Measurements from ENCODE around the gene C1orf21.

C1orf21 gene

GRCh38 chr1:184389446-184389845 lies 2.6 kb downstream of the C1orf21 start:
- peaks cover 29% of the 10 kb centered on the region for H3K4me1 ChIP-seq (ENCODE audit: insufficient read depth, low read length)
- H3K36me3 ChIP-seq (ENCODE audit: insufficient read depth, low read length) = no peaks in the 10 kb centered on the region
- peak overlapping the region; percentile 99 for H3K4me3 ChIP-seq (ENCODE audit: low read length)
- no peak overlapping the region for H2AFZ ChIP-seq (ENCODE audit: low read depth, low read length)
- no peaks in the 10 kb centered on the region for H3K27me3 ChIP-seq (ENCODE audit: insufficient read depth, low read length)
- H3K9me3 ChIP-seq (ENCODE audit: low read length) = no peaks in the 10 kb centered on the region

GRCh38 chr1:184390889-184391288 lies 4.1 kb downstream of the C1orf21 start:
- Histone ChIP-seq H3K36me3 (ENCODE audit: insufficient read depth, low read length) (no peaks in the 10 kb centered on the region), H3K4me1 (ENCODE audit: insufficient read depth, low read length) (peaks cover 16% of the 10 kb centered on the region), H3K27me3 (ENCODE audit: insufficient read depth, low read length) (no peaks in the 10 kb centered on the region), H3K4me3 (ENCODE audit: low read length) (no peak overlapping the region), H2AFZ (ENCODE audit: low read depth, low read length) (no peak overlapping the region), H3K9me3 (ENCODE audit: low read length) (no peaks in the 10 kb centered on the region)

GRCh38 chr1:184392067-184392466 lies 5.2 kb downstream of the C1orf21 start:
- H3K9me3 ChIP-seq (ENCODE audit: low read length) = no peaks in the 10 kb centered on the region
- no peak overlapping the region for H2AFZ ChIP-seq (ENCODE audit: low read depth, low read length)
- H3K27me3 ChIP-seq (ENCODE audit: insufficient read depth, low read length) = no peaks in the 10 kb centered on the region
- H3K4me3 ChIP-seq (ENCODE audit: low read length) = no peak overlapping the region
- H3K36me3 ChIP-seq (ENCODE audit: insufficient read depth, low read length) = no peaks in the 10 kb centered on the region
- H3K4me1 ChIP-seq (ENCODE audit: insufficient read depth, low read length) = peaks cover 16% of the 10 kb centered on the region

- no peaks in the 10 kb centered on the region for H3K27me3 ChIP-seq (ENCODE audit: insufficient read depth, low read length)
- H3K4me3 ChIP-seq (ENCODE audit: low read length) = no peak overlapping the region
- H3K9me3 ChIP-seq (ENCODE audit: low read length) = no peaks in the 10 kb centered on the region
These were observed 6.1 kb downstream of the C1orf21 start for GRCh38 chr1:184392779-184393522.

GRCh38 chr1:184393962-184394361 lies 7.1 kb downstream of the C1orf21 start:
- no peaks in the 10 kb centered on the region for H3K27me3 ChIP-seq (ENCODE audit: insufficient read depth, low read length)
- H3K9me3 ChIP-seq (ENCODE audit: low read length) = no peaks in the 10 kb centered on the region
- H3K36me3 ChIP-seq (ENCODE audit: insufficient read depth, low read length) = no peaks in the 10 kb centered on the region
- no peak overlapping the region for H3K4me3 ChIP-seq (ENCODE audit: low read length)
- H3K4me1 ChIP-seq (ENCODE audit: insufficient read depth, low read length) = peaks cover 11% of the 10 kb centered on the region
- no peak overlapping the region for H2AFZ ChIP-seq (ENCODE audit: low read depth, low read length)

More at GRCh38 chr1:184392779-184393522, 6.1 kb downstream of the C1orf21 start:
- Histone ChIP-seq H3K4me1 (ENCODE audit: insufficient read depth, low read length) (peaks cover 16% of the 10 kb centered on the region), H2AFZ (ENCODE audit: low read depth, low read length) (no peak overlapping the region), H3K36me3 (ENCODE audit: insufficient read depth, low read length) (no peaks in the 10 kb centered on the region)

GRCh38 chr1:184395370-184395769 lies 8.5 kb downstream of the C1orf21 start:
- Histone ChIP-seq H3K27me3 (ENCODE audit: insufficient read depth, low read length) (no peaks in the 10 kb centered on the region), H3K9me3 (ENCODE audit: low read length) (no peaks in the 10 kb centered on the region), H2AFZ (ENCODE audit: low read depth, low read length) (no peak overlapping the region)

GRCh38 chr1:184395937-184396480 lies 9.2 kb downstream of the C1orf21 start:
- H3K4me1 ChIP-seq (ENCODE audit: insufficient read depth, low read length) = no peaks in the 10 kb centered on the region
- no peaks in the 10 kb centered on the region for H3K36me3 ChIP-seq (ENCODE audit: insufficient read depth, low read length)
- H3K9me3 ChIP-seq (ENCODE audit: low read length) = no peaks in the 10 kb centered on the region
- no peaks in the 10 kb centered on the region for H3K27me3 ChIP-seq (ENCODE audit: insufficient read depth, low read length)
- H2AFZ ChIP-seq (ENCODE audit: low read depth, low read length) = no peak overlapping the region
- no peak overlapping the region for H3K4me3 ChIP-seq (ENCODE audit: low read length)

More at GRCh38 chr1:184395370-184395769, 8.5 kb downstream of the C1orf21 start:
- no peaks in the 10 kb centered on the region for H3K4me1 ChIP-seq (ENCODE audit: insufficient read depth, low read length)
- H3K4me3 ChIP-seq (ENCODE audit: low read length) = no peak overlapping the region
- no peaks in the 10 kb centered on the region for H3K36me3 ChIP-seq (ENCODE audit: insufficient read depth, low read length)

GRCh38 chr1:184399192-184399847 lies 12.5 kb downstream of the C1orf21 start:
- H2AFZ ChIP-seq (ENCODE audit: low read depth, low read length) = no peak overlapping the region
- no peaks in the 10 kb centered on the region for H3K4me1 ChIP-seq (ENCODE audit: insufficient read depth, low read length)
- H3K9me3 ChIP-seq (ENCODE audit: low read length) = no peaks in the 10 kb centered on the region
- no peaks in the 10 kb centered on the region for H3K36me3 ChIP-seq (ENCODE audit: insufficient read depth, low read length)
- H3K4me3 ChIP-seq (ENCODE audit: low read length) = no peak overlapping the region
- no peaks in the 10 kb centered on the region for H3K27me3 ChIP-seq (ENCODE audit: insufficient read depth, low read length)

GRCh38 chr1:184403961-184404726 lies 17.3 kb downstream of the C1orf21 start:
- Histone ChIP-seq H3K36me3 (ENCODE audit: insufficient read depth, low read length) (no peaks in the 10 kb centered on the region), H3K27me3 (ENCODE audit: insufficient read depth, low read length) (no peaks in the 10 kb centered on the region), H3K9me3 (ENCODE audit: low read length) (no peaks in the 10 kb centered on the region), H2AFZ (ENCODE audit: low read depth, low read length) (no peak overlapping the region), H3K4me3 (ENCODE audit: low read length) (no peak overlapping the region), H3K4me1 (ENCODE audit: insufficient read depth, low read length) (peaks cover 19% of the 10 kb centered on the region)

- Histone ChIP-seq H3K36me3 (ENCODE audit: insufficient read depth, low read length) (no peaks in the 10 kb centered on the region), H3K4me1 (ENCODE audit: insufficient read depth, low read length) (peaks cover 25% of the 10 kb centered on the region), H3K9me3 (ENCODE audit: low read length) (no peaks in the 10 kb centered on the region), H2AFZ (ENCODE audit: low read depth, low read length) (no peak overlapping the region), H3K27me3 (ENCODE audit: insufficient read depth, low read length) (no peaks in the 10 kb centered on the region), H3K4me3 (ENCODE audit: low read length) (no peak overlapping the region)
These were observed 17.8 kb downstream of the C1orf21 start for GRCh38 chr1:184404727-184405027.

- H2AFZ ChIP-seq (ENCODE audit: low read depth, low read length) = no peak overlapping the region
- H3K9me3 ChIP-seq (ENCODE audit: low read length) = no peaks in the 10 kb centered on the region
- H3K36me3 ChIP-seq (ENCODE audit: insufficient read depth, low read length) = no peaks in the 10 kb centered on the region
- no peak overlapping the region for H3K4me3 ChIP-seq (ENCODE audit: low read length)
- peaks cover 28% of the 10 kb centered on the region for H3K4me1 ChIP-seq (ENCODE audit: insufficient read depth, low read length)
- no peaks in the 10 kb centered on the region for H3K27me3 ChIP-seq (ENCODE audit: insufficient read depth, low read length)
These were observed 18.4 kb downstream of the C1orf21 start for GRCh38 chr1:184405094-184405800.

- Histone ChIP-seq H3K4me3 (ENCODE audit: low read length) (no peak overlapping the region), H3K4me1 (ENCODE audit: insufficient read depth, low read length) (peaks cover 28% of the 10 kb centered on the region), H2AFZ (ENCODE audit: low read depth, low read length) (no peak overlapping the region), H3K9me3 (ENCODE audit: low read length) (no peaks in the 10 kb centered on the region), H3K27me3 (ENCODE audit: insufficient read depth, low read length) (no peaks in the 10 kb centered on the region), H3K36me3 (ENCODE audit: insufficient read depth, low read length) (no peaks in the 10 kb centered on the region)
These were observed 18.9 kb downstream of the C1orf21 start for GRCh38 chr1:184405801-184406142.

GRCh38 chr1:184406479-184406878 lies 19.6 kb downstream of the C1orf21 start:
- Histone ChIP-seq H3K9me3 (ENCODE audit: low read length) (no peaks in the 10 kb centered on the region), H3K36me3 (ENCODE audit: insufficient read depth, low read length) (no peaks in the 10 kb centered on the region), H3K4me3 (ENCODE audit: low read length) (no peak overlapping the region), H3K4me1 (ENCODE audit: insufficient read depth, low read length) (peaks cover 28% of the 10 kb centered on the region), H2AFZ (ENCODE audit: low read depth, low read length) (no peak overlapping the region), H3K27me3 (ENCODE audit: insufficient read depth, low read length) (no peaks in the 10 kb centered on the region)
